ENCODE data around the gene CHADL. TPM values are rescaled to one million over a fixed set of nuclear protein-coding genes. Genes with fewer than 3 reads are reported as not detected.

CHADL gene
- total and polyA plus RNA-seq, 2 of the 8 experiments (the other 6 are each of a cell fraction or from before 2014, with no cell fraction given): 0.78 to 1.4 TPM

GRCh38 chr22:41231369-41231768 lies 9.4 kb downstream of the CHADL start:
- no peak overlapping the region for H2BK15ac ChIP-seq (ENCODE audit: low read length)
- FAIRE-seq (no peak), DNase-seq (ENCODE audit: low read depth in 1 of 2, low spot score in 2 of 2) (no peak)
- no peak overlapping the region for H2BK5ac ChIP-seq (ENCODE audit: low read depth, low read length)
- H3K23ac ChIP-seq (ENCODE audit: insufficient read length): no peak overlapping the region
- H2AK5ac ChIP-seq (ENCODE audit: low read depth, low read length): no peak overlapping the region
- no peaks in the 10 kb centered on the region for H3K9me3 ChIP-seq (ENCODE audit: insufficient read depth in 2 of 2, low read depth in 1 of 2, low read length in 1 of 2)
- no peaks in the 10 kb centered on the region for H3K23me2 ChIP-seq (ENCODE audit: low read depth, low read length)
- no peak overlapping the region for H3K56ac ChIP-seq (replicated peaks; ENCODE audit: insufficient read length, low read depth, low read length)
- H3K36me3 ChIP-seq (ENCODE audit: control insufficient read depth in 2 of 4, insufficient read depth in 4 of 4, low read length in 3 of 4): peaks cover 0 to 10% (median 5%) of the 10 kb centered on the region in 4 experiments; a peak in 4 of 8 replicates
- no peak overlapping the region for H3K14ac ChIP-seq (ENCODE audit: insufficient read length)
- H4K91ac ChIP-seq (replicated peaks; ENCODE audit: insufficient read length, low read length): no peak overlapping the region
- no peak overlapping the region for H4K5ac ChIP-seq (ENCODE audit: insufficient read length, low read depth, low read length)
- no peak overlapping the region for H2AFZ ChIP-seq (ENCODE audit: low read length)
- no peaks in the 10 kb centered on the region for H3K79me2 ChIP-seq (ENCODE audit: control insufficient read depth in 1 of 2, insufficient read depth in 2 of 2, low read length in 2 of 2)
- H3K9ac ChIP-seq (replicated peaks in 1 of 4; ENCODE audit: extremely low read depth in 1 of 4, low read depth in 3 of 4, low read length in 3 of 4): no peak overlapping the region
- H2BK12ac ChIP-seq (ENCODE audit: low read depth, low read length): no peak overlapping the region
- ChIA-PET CTCF (ENCODE audit: partially characterized antibody) (interaction anchor here (1.3 to 1.7 kb wide), 2 partner anchors 309 to 346 kb away, joined by 3 read pairs; no protein-coding TSS in a partner anchor), POLR2A (ENCODE audit: partially characterized antibody) (interaction anchor here (1.2 to 5.6 kb wide), 7 partner anchors 7 to 55 kb away, joined by 3 to 25 read pairs (median 6); partner anchors contain the start of gene RANGAP1)
- no peak overlapping the region for H4K8ac ChIP-seq (ENCODE audit: extremely low read depth, insufficient read depth, low read length)
- H3K27ac ChIP-seq (ENCODE audit: low read depth, low read length): no peak overlapping the region
- H2BK120ac ChIP-seq (replicated peaks; ENCODE audit: low read depth, low read length): no peak overlapping the region
- peaks cover 0 to 3% of the 10 kb centered on the region in 2 experiments for H4K20me1 ChIP-seq (replicated peaks in 1 of 2; ENCODE audit: control insufficient read depth in 1 of 2, insufficient read depth in 2 of 2, low read length in 2 of 2)
- WGBS, 2 experiments (ENCODE audit: extremely low coverage in 1 of 2, insufficient coverage in 1 of 2, insufficient read length in 1 of 2, insufficient replicate concordance in 2 of 2, low coverage in 1 of 2, low lambda C conversion rate in 2 of 2, missing lambda C conversion rate in 1 of 2): 90% methylated on average over 7 of the region's 7 CpGs; no CpG with 5 or more reads in 1 of the 2 experiments
- H3K4ac ChIP-seq (replicated peaks; ENCODE audit: insufficient read length, low read depth, low read length): no peak overlapping the region
- H3K4me2 ChIP-seq (ENCODE audit: insufficient read depth in 1 of 2, low read depth in 2 of 2, low read length in 2 of 2): no peak overlapping the region
- H3K4me3 ChIP-seq (ENCODE audit: extremely low read depth in 1 of 4, insufficient read depth in 2 of 4, low read depth in 3 of 4, low read length in 4 of 4): no peak overlapping the region
- peaks cover 0 to 2% (median 0%) of the 10 kb centered on the region in 4 experiments; a peak in 2 of 7 replicates for H3K27me3 ChIP-seq (replicated peaks in 1 of 4; ENCODE audit: control insufficient read depth in 3 of 4, extremely low read depth in 1 of 4, insufficient read depth in 3 of 4, low read length in 3 of 4)
- H2BK20ac ChIP-seq (ENCODE audit: low read length): no peak overlapping the region
- no peak overlapping the region for H3K18ac ChIP-seq (ENCODE audit: extremely low read depth, low read length)
- H3K79me1 ChIP-seq (ENCODE audit: low read depth, low read length): no peaks in the 10 kb centered on the region
- peaks cover 0 to 4% (median 2%) of the 10 kb centered on the region in 4 experiments; a peak in 2 of 7 replicates for H3K4me1 ChIP-seq (replicated peaks in 1 of 4; ENCODE audit: control insufficient read depth in 3 of 4, insufficient read depth in 4 of 4, low read length in 3 of 4)
- TF ChIP-seq POU5F1 (IDR thresholded peaks at IDR 0.05; ENCODE audit: low read depth, low read length) (no peak), HDAC6 (IDR thresholded peaks at IDR 0.05; ENCODE audit: low read depth, low read length) (no peak), EP300 (IDR thresholded peaks at IDR 0.05; ENCODE audit: borderline replicate concordance in 1 of 2, low read depth in 2 of 2, low read length in 2 of 2) (no peak), E2F6 (IDR thresholded peaks at IDR 0.05) (no peak), CTCF (IDR thresholded peaks at IDR 0.05; ENCODE audit: control extremely low read depth in 1 of 3, insufficient read depth in 1 of 3, low read depth in 1 of 3, low read length in 3 of 3) (no peak), TAF1 (IDR thresholded peaks at IDR 0.05; ENCODE audit: low read depth, low read length) (no peak), USF2 (IDR thresholded peaks at IDR 0.05; ENCODE audit: low read length) (no peak)
- TF ChIP-seq, protein P1, sequence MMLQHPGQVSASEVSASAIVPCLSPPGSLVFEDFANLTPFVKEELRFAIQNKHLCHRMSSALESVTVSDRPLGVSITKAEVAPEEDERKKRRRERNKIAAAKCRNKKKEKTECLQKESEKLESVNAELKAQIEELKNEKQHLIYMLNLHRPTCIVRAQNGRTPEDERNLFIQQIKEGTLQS (IDR thresholded peaks at IDR 0.05; ENCODE audit: insufficient read depth, low read depth, low read length): no peak
